Measurements from ENCODE around the gene COL26A1. TPM values are rescaled to one million over a fixed set of nuclear protein-coding genes. Genes with fewer than 3 reads are reported as not detected.
"Not testable (repeated sequence)": the region's sequence is repeated elsewhere in the genome, so short reads cannot be mapped to it uniquely, and the experiment has no call there.

COL26A1 gene
- total RNA-seq = 0.09 TPM

- peak; percentile 62 for DNase-seq (ENCODE audit: low spot score)
- intact Hi-C loops (cut with DNase I) = no loop called here
- ATAC-seq = peak; percentile 72
These were observed at the start of gene COL26A1 for GRCh38 chr7:101362334-101363195. COL26A1 (plus strand) TSS chr7:101362875; CDS start chr7:101363033, 158 bp downstream.

GRCh38 chr7:101315336-101315735, 47.3 kb upstream of the COL26A1 start:
- ATAC-seq (no peak), DNase-seq (ENCODE audit: low spot score) (no peak)
- intact Hi-C loops (cut with DNase I) = no loop called here

GRCh38 chr7:101319401-101319800, 43.3 kb upstream of the COL26A1 start:
- intact Hi-C loops (cut with DNase I) = no loop called here
- ATAC-seq = no peak
- no peak for DNase-seq (ENCODE audit: low spot score)

- peak; percentile 99 for ATAC-seq
- intact Hi-C loops (cut with DNase I) = no loop called here
- DNase-seq (ENCODE audit: low spot score) = peak; percentile 96
These were observed 40.9 kb upstream of the COL26A1 start, which contains the start of gene IFT22 for GRCh38 chr7:101321491-101322401. IFT22 (minus strand) TSS chr7:101321812; CDS start chr7:101321709, 103 bp downstream.

- intact Hi-C loops (cut with DNase I) = no loop called here
- no peak for DNase-seq (ENCODE audit: low spot score)
- no peak for ATAC-seq
These were observed 34.5 kb upstream of the COL26A1 start for GRCh38 chr7:101328159-101328558.

GRCh38 chr7:101330011-101330484, 32.6 kb upstream of the COL26A1 start:
- ATAC-seq (no peak), DNase-seq (ENCODE audit: low spot score) (no peak)
- intact Hi-C loops (cut with DNase I) = no loop called here

GRCh38 chr7:101332026-101332425, 30.6 kb upstream of the COL26A1 start:
- ATAC-seq = no peak
- DNase-seq (ENCODE audit: low spot score) = no peak
- intact Hi-C loops (cut with DNase I) = no loop called here

- no peak for DNase-seq (ENCODE audit: low spot score)
- ATAC-seq = no peak
- intact Hi-C loops (cut with DNase I) = no loop called here
These were observed 28.8 kb upstream of the COL26A1 start for GRCh38 chr7:101333912-101334311.

GRCh38 chr7:101340379-101340778, 22.3 kb upstream of the COL26A1 start:
- DNase-seq (ENCODE audit: low spot score) = no peak
- intact Hi-C loops (cut with DNase I) = no loop called here
- ATAC-seq = no peak

- DNase-seq (ENCODE audit: low spot score) (no peak), ATAC-seq (no peak)
- intact Hi-C loops (cut with DNase I) = no loop called here
These were observed 19.8 kb upstream of the COL26A1 start for GRCh38 chr7:101342892-101343291.

- ATAC-seq (no peak), DNase-seq (ENCODE audit: low spot score) (no peak)
- intact Hi-C loops (cut with DNase I) = no loop called here
These were observed 15.2 kb upstream of the COL26A1 start for GRCh38 chr7:101347477-101347876.

- ATAC-seq; DNase-seq (ENCODE audit: low spot score); intact Hi-C loops (cut with DNase I): not testable (repeated sequence)
These were observed 14.1 kb upstream of the COL26A1 start for GRCh38 chr7:101348456-101349067.

- DNase-seq (ENCODE audit: low spot score); ATAC-seq; intact Hi-C loops (cut with DNase I): not testable (repeated sequence)
These were observed 13.4 kb upstream of the COL26A1 start for GRCh38 chr7:101349300-101349699.

GRCh38 chr7:101352920-101353308, 9.8 kb upstream of the COL26A1 start:
- DNase-seq (ENCODE audit: low spot score) = no peak
- intact Hi-C loops (cut with DNase I) = no loop called here
- ATAC-seq = no peak

GRCh38 chr7:101357433-101357832, 5.2 kb upstream of the COL26A1 start:
- intact Hi-C loops (cut with DNase I) = no loop called here
- ATAC-seq (no peak), DNase-seq (ENCODE audit: low spot score) (no peak)

GRCh38 chr7:101363196-101363733, 590 bp downstream of the COL26A1 start:
- DNase-seq (ENCODE audit: low spot score) (no peak), ATAC-seq (no peak)
- intact Hi-C loops (cut with DNase I) = no loop called here

- intact Hi-C loops (cut with DNase I) = no loop called here
- peak; percentile 75 for DNase-seq (ENCODE audit: low spot score)
- ATAC-seq = peak; percentile 93
These were observed 1.2 kb downstream of the COL26A1 start for GRCh38 chr7:101363734-101364374.

GRCh38 chr7:101365956-101366355, 3.3 kb downstream of the COL26A1 start:
- ATAC-seq = no peak
- intact Hi-C loops (cut with DNase I) = no loop called here
- DNase-seq (ENCODE audit: low spot score) = no peak

All from sciatic nerve (tissue), 2 donors.